Adrenal gland (tissue), 12 donors: ENCODE results near the gene VPS9D1. TPM values are rescaled to one million over a fixed set of nuclear protein-coding genes. Genes with fewer than 3 reads are reported as not detected.

Experiments
- polyA plus RNA-seq, 3 donors: library from polyadenylated mRNA; stranded (reverse); fragments of 200-250 nt in 2 of 3; fragments of 350-450 nt in 1 of 3; fragmentation: Illumina TruSeq in 1 of 3; extraction: RNeasy Lipid Tissue Mini Kit (QIAGEN cat#74804) in 1 of 3; gene quantifications; one replicate each; pipeline ENCODE4 v1.2.3, GENCODE V29; 2013 to 2014
- total RNA-seq, 9 donors: library from RNA; depleted of rRNA in 4 of 9; stranded (reverse); fragments of >200 nt in 4 of 9; fragments of 120-200 nt in 1 of 9; fragmentation: NEBNext Ultra II Directional in 1 of 9; extraction: Animal tissue kit (Norgen Biotek cat#: 25700) in 1 of 9; gene quantifications; one replicate each; pipeline versions ENCODE4 v1.1.0 to v1.2.4, GENCODE V29; 2013 to 2023
- donor health status: healthy with polysubstance abuse.
- donor health status: Bipolar disorder and iron deficiency.
- donor health status: DM: yes; HTN: yes; CAD: no.
- donor health status: DM: no; HTN: no; CAD: no.
- donor health status: DM: no; HTN: no; CAD: no.
- donor health status: DM: yes; HTN: yes; CAD: no.

VPS9D1 gene
- total and polyA plus RNA-seq, 12 donors, result 3.9 to 102 (median 23.2) TPM

Other genes starting within 250 kb of the VPS9D1 start
- gene ANKRD11, start 230.3 kb downstream of the VPS9D1 start, total RNA-seq, result 100 to 1,000 TPM in 3 of 9 donors, 10 to 100 TPM in 6; 29.7 to 127 (median 83.5) TPM
- gene ANKRD11, start 230.3 kb downstream of the VPS9D1 start, polyA plus RNA-seq, result 100 to 1,000 TPM in 1 of 3 donors, 10 to 100 TPM in 2; 56.3 to 125 (median 76.6) TPM
- 100 to 1,000 TPM in 8 of 9 donors, 10 to 100 TPM in 1; 91.0 to 246 (median 138) TPM for gene SPG7, start 212.5 kb downstream of the VPS9D1 start, total RNA-seq
- 100 to 1,000 TPM in 2 of 3 donors, 10 to 100 TPM in 1; 57.1 to 250 (median 247) TPM for gene SPG7, start 212.5 kb downstream of the VPS9D1 start, polyA plus RNA-seq
- gene RPL13, start 160.2 kb downstream of the VPS9D1 start, total RNA-seq, result over 10,000 TPM in 1 of 9 donors, 1,000 to 10,000 TPM in 8; 1,683 to 12,881 (median 2,396) TPM
- 1,000 to 10,000 TPM in 2 of 3 donors, 100 to 1,000 TPM in 1; 893 to 8,950 (median 4,547) TPM for gene RPL13, start 160.2 kb downstream of the VPS9D1 start, polyA plus RNA-seq
- gene CPNE7, start 145.1 kb downstream of the VPS9D1 start, total RNA-seq, result 1 to 10 TPM in 2 of 9 donors, under 1 TPM in 4, not detected in 3; 0.15 to 1.8 (median 0.45) TPM
- 1 to 10 TPM in 1 of 3 donors, under 1 TPM in 2; 0.35 to 6.8 (median 0.94) TPM for gene CPNE7, start 145.1 kb downstream of the VPS9D1 start, polyA plus RNA-seq
- gene DPEP1, start 107.3 kb downstream of the VPS9D1 start, total RNA-seq, result 10 to 100 TPM in 1 of 9 donors, 1 to 10 TPM in 7, under 1 TPM in 1; 0.44 to 27.3 (median 5.0) TPM
- gene DPEP1, start 107.3 kb downstream of the VPS9D1 start, polyA plus RNA-seq, result 1 to 10 TPM in 1 of 3 donors, under 1 TPM in 2; 0.60 to 4.1 (median 0.88) TPM
- gene CHMP1A, start 63.2 kb downstream of the VPS9D1 start, total RNA-seq, result 10 to 100 TPM; 50.7 to 100.0 (median 64.4) TPM
- gene CHMP1A, start 63.2 kb downstream of the VPS9D1 start, polyA plus RNA-seq, result 10 to 100 TPM; 32.5 to 91.5 (median 79.0) TPM
- gene SPATA33, start 63.1 kb downstream of the VPS9D1 start, total RNA-seq, result 1 to 10 TPM; 1.9 to 7.5 (median 4.1) TPM
- gene SPATA33, start 63.1 kb downstream of the VPS9D1 start, polyA plus RNA-seq, result 10 to 100 TPM in 1 of 3 donors, 1 to 10 TPM in 2; 5.1 to 13.5 (median 6.5) TPM
- 100 to 1,000 TPM in 1 of 9 donors, 10 to 100 TPM in 8; 31.5 to 127 (median 62.1) TPM for gene CDK10, start 34.2 kb downstream of the VPS9D1 start, total RNA-seq
- gene CDK10, start 34.2 kb downstream of the VPS9D1 start, polyA plus RNA-seq, result 100 to 1,000 TPM in 2 of 3 donors, 10 to 100 TPM in 1; 29.5 to 289 (median 159) TPM
- gene SPATA2L, start 19.2 kb downstream of the VPS9D1 start, total RNA-seq, result 10 to 100 TPM in 5 of 9 donors, 1 to 10 TPM in 4; 3.0 to 29.4 (median 10.4) TPM
- 10 to 100 TPM in 2 of 3 donors, under 1 TPM in 1; 0.20 to 17.5 (median 17.4) TPM for gene SPATA2L, start 19.2 kb downstream of the VPS9D1 start, polyA plus RNA-seq
- 10 to 100 TPM; 11.8 to 35.0 (median 21.8) TPM for gene ZNF276, start 639 bp upstream of the VPS9D1 start, total RNA-seq
- 10 to 100 TPM in 2 of 3 donors, 1 to 10 TPM in 1; 9.3 to 84.5 (median 76.0) TPM for gene ZNF276, start 639 bp upstream of the VPS9D1 start, polyA plus RNA-seq
- gene FANCA, start 95.7 kb upstream of the VPS9D1 start, total RNA-seq, result 10 to 100 TPM in 1 of 9 donors, 1 to 10 TPM in 8; 1.6 to 12.1 (median 3.3) TPM
- gene FANCA, start 95.7 kb upstream of the VPS9D1 start, polyA plus RNA-seq, result 1 to 10 TPM; 2.3 to 7.8 (median 4.7) TPM
- gene SPIRE2, start 107.6 kb upstream of the VPS9D1 start, total RNA-seq, result 10 to 100 TPM in 2 of 9 donors, 1 to 10 TPM in 7; 2.8 to 14.4 (median 4.5) TPM
- 10 to 100 TPM in 1 of 3 donors, 1 to 10 TPM in 2; 2.8 to 14.2 (median 7.8) TPM for gene SPIRE2, start 107.6 kb upstream of the VPS9D1 start, polyA plus RNA-seq
- 100 to 1,000 TPM; 177 to 237 (median 205) TPM for gene TCF25, start 152.7 kb upstream of the VPS9D1 start, total RNA-seq
- 100 to 1,000 TPM; 215 to 438 (median 253) TPM for gene TCF25, start 152.7 kb upstream of the VPS9D1 start, polyA plus RNA-seq
- 1 to 10 TPM in 8 of 9 donors, under 1 TPM in 1; 0.72 to 8.2 (median 5.8) TPM for gene MC1R, start 198.0 kb upstream of the VPS9D1 start, total RNA-seq
- 10 to 100 TPM in 2 of 3 donors, under 1 TPM in 1; 0.55 to 20.4 (median 10.0) TPM for gene MC1R, start 198.0 kb upstream of the VPS9D1 start, polyA plus RNA-seq
- gene TUBB3, start 202.4 kb upstream of the VPS9D1 start, total RNA-seq, result 10 to 100 TPM in 8 of 9 donors, 1 to 10 TPM in 1; 6.4 to 63.8 (median 21.0) TPM
- gene TUBB3, start 202.4 kb upstream of the VPS9D1 start, polyA plus RNA-seq, result 10 to 100 TPM; 12.5 to 13.2 (median 12.9) TPM
- gene DEF8, start 227.9 kb upstream of the VPS9D1 start, total RNA-seq, result 10 to 100 TPM; 32.2 to 95.0 (median 61.9) TPM
- 10 to 100 TPM; 21.4 to 89.1 (median 89.0) TPM for gene DEF8, start 227.9 kb upstream of the VPS9D1 start, polyA plus RNA-seq